DMS79 treated with DMSO at 0.1 percent for 48 hours (cell line): ENCODE data around the gene ERV3-1.
"Not testable (repeated sequence)": the region's sequence is repeated elsewhere in the genome, so short reads cannot be mapped to it uniquely, and the experiment has no call there.

Source experiments
- DNase-seq: peaks from one replicate; lab custom pipeline; 2025; lab: John Stamatoyannopoulos, UW

The ERV3-1 gene

GRCh38 chr7:64999165-65000004 lies 7.1 kb downstream of the ERV3-1 start:
- DNase-seq, result no peak

GRCh38 chr7:64998865-64999164 lies 7.7 kb downstream of the ERV3-1 start:
- DNase-seq, result no peak

- peak; percentile 29 for DNase-seq
These were observed 8.5 kb downstream of the ERV3-1 start for GRCh38 chr7:64997927-64998391.

- DNase-seq, result no peak
These were observed 9.2 kb downstream of the ERV3-1 start for GRCh38 chr7:64997164-64997908.

- no peak for DNase-seq
These were observed 10.2 kb downstream of the ERV3-1 start for GRCh38 chr7:64996305-64996704.

- DNase-seq, result no peak
These were observed 12.6 kb downstream of the ERV3-1 start for GRCh38 chr7:64993901-64994300.

GRCh38 chr7:64992971-64993370 lies 13.5 kb downstream of the ERV3-1 start:
- DNase-seq, result no peak

GRCh38 chr7:64990936-64991335 lies 15.6 kb downstream of the ERV3-1 start, which contains the start of gene ZNF117:
Gene ZNF117, minus strand, starts transcription at chr7:64991036.
- DNase-seq, result no peak

- DNase-seq, result no peak
These were observed 16.3 kb downstream of the ERV3-1 start for GRCh38 chr7:64990216-64990615.

GRCh38 chr7:64978497-64979203 lies 27.8 kb downstream of the ERV3-1 start:
- no peak for DNase-seq

- DNase-seq, result no peak
These were observed 40.9 kb downstream of the ERV3-1 start for GRCh38 chr7:64965594-64965993.

- peak; percentile 78 for DNase-seq
These were observed 47.3 kb downstream of the ERV3-1 start for GRCh38 chr7:64959072-64959747.

GRCh38 chr7:64951250-64951848 lies 55.1 kb downstream of the ERV3-1 start:
- peak; percentile 56 for DNase-seq

- not testable (repeated sequence) for DNase-seq
These were observed 55.8 kb downstream of the ERV3-1 start for GRCh38 chr7:64950673-64951072.

GRCh38 chr7:64948774-64949173 lies 57.7 kb downstream of the ERV3-1 start:
- not testable (repeated sequence) for DNase-seq

GRCh38 chr7:64947252-64948000 lies 59.1 kb downstream of the ERV3-1 start:
- peak; percentile 18 for DNase-seq

- DNase-seq, result peak; percentile 24
These were observed 59.7 kb downstream of the ERV3-1 start for GRCh38 chr7:64946772-64947171.

- no peak for DNase-seq
These were observed 60.8 kb downstream of the ERV3-1 start for GRCh38 chr7:64945503-64946175.

GRCh38 chr7:64944667-64945502 lies 61.6 kb downstream of the ERV3-1 start:
- DNase-seq, result not testable (repeated sequence)
